Sigmoid colon (tissue), 3 donors: ENCODE measurements around the gene MAP4K4.

Source experiments
- POLR2A ChIP-seq, 2 donors: fragments of 450-650 bp; IDR thresholded peaks; one replicate each; pipeline ENCODE4 v1.6.1; 2016; ENCODE audit warnings: antibody characterized with exemption in 2 of 2, mild to moderate bottlenecking in 2 of 2, moderate library complexity in 2 of 2
- TF ChIP-seq, protein P1 (sequence below), 4 experiments: fragments of 450-650 bp in 3 of 4; fragments of 200-600 bp in 1 of 4; IDR thresholded peaks; one replicate each; pipeline ENCODE4 v1.5.1; 2016 to 2019; ENCODE audit warnings: antibody characterized with exemption in 4 of 4, mild to moderate bottlenecking in 3 of 4, moderate library complexity in 2 of 4

DNA sequence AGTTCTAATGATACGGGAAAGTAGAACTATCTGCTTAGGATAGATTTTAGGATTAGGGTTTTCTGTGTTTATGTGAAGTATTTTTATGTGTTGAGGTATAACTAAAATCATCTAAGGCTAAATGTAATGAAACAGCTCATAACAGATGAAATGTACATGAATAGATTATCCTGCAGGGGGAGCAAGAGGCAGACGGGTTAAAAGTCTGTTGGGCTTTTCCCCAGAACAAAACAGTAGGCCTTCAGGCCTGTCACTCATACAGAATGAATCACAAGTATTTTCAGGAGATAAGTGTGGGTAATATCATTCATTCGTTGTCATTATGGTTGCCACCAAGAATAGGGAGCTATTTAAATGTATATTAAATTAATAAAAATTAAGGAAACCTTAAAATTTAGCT is 186.4 kb downstream of the MAP4K4 start:
- TF ChIP-seq POLR2A (IDR thresholded peaks at IDR 0.05): no peak
- TF ChIP-seq, protein P1, sequence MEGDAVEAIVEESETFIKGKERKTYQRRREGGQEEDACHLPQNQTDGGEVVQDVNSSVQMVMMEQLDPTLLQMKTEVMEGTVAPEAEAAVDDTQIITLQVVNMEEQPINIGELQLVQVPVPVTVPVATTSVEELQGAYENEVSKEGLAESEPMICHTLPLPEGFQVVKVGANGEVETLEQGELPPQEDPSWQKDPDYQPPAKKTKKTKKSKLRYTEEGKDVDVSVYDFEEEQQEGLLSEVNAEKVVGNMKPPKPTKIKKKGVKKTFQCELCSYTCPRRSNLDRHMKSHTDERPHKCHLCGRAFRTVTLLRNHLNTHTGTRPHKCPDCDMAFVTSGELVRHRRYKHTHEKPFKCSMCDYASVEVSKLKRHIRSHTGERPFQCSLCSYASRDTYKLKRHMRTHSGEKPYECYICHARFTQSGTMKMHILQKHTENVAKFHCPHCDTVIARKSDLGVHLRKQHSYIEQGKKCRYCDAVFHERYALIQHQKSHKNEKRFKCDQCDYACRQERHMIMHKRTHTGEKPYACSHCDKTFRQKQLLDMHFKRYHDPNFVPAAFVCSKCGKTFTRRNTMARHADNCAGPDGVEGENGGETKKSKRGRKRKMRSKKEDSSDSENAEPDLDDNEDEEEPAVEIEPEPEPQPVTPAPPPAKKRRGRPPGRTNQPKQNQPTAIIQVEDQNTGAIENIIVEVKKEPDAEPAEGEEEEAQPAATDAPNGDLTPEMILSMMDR (IDR thresholded peaks at IDR 0.05): peak; percentile 45 to 58 (median 49)
